GM23338 (cell line): Measurements from ENCODE around the gene THOP1. TPM values are rescaled to one million over a fixed set of nuclear protein-coding genes. Genes with fewer than 3 reads are reported as not detected.

ENCODE experiments used
- ATAC-seq: fragments of 200-7000 bp; cut with Tn5 transposase; 3 replicates; pipeline ENCODE4 v1.9.1; 2020
- DNase-seq: peaks from one replicate; pipeline ENCODE4 v3.0.0-alpha.2; 2015; ENCODE audit warnings: low spot score
- H2AFZ ChIP-seq: fragments of 200-600 bp; sonication (generic); 2 replicates; pipeline ENCODE4 v1.8.0; 2016; ENCODE audit warnings: antibody characterized with exemption, mild to moderate bottlenecking, moderate library complexity
- H3F3A ChIP-seq: fragments of 200-600 bp; sonication (generic); replicated peaks from 2 replicates; pipeline ENCODE4 v1.8.0; 2017; ENCODE audit warnings: antibody characterized with exemption, mixed run types, low read depth
- H3K27ac ChIP-seq: fragments of 200-600 bp; sonication (generic); 2 replicates; pipeline ENCODE4 v1.6.1; 2016; ENCODE audit warnings: low read depth
- H3K27me3 ChIP-seq: fragments of 200-600 bp; sonication (generic); 2 replicates; pipeline ENCODE4 v1.8.0; 2016; ENCODE audit warnings: mild to moderate bottlenecking, mixed run types, moderate library complexity; ENCODE audit not compliant: insufficient read depth
- H3K36me3 ChIP-seq: fragments of 200-600 bp; sonication (generic); 2 replicates; pipeline ENCODE4 v1.8.0; 2016; ENCODE audit warnings: mild to moderate bottlenecking; ENCODE audit not compliant: insufficient read depth
- H3K4me1 ChIP-seq: fragments of 200-600 bp; sonication (generic); 2 replicates; pipeline ENCODE4 v1.8.0; 2016; ENCODE audit warnings: mild to moderate bottlenecking, moderate library complexity; ENCODE audit not compliant: insufficient read depth
- H3K4me2 ChIP-seq: fragments of 200-600 bp; sonication (generic); 2 replicates; pipeline ENCODE4 v1.7.1; 2017; ENCODE audit warnings: mixed run types
- H3K4me3 ChIP-seq: fragments of 200-600 bp; sonication (generic); 2 replicates; pipeline ENCODE4 v1.6.1; 2016; ENCODE audit warnings: mixed run types
- H3K79me2 ChIP-seq: fragments of 200-600 bp; sonication (generic); replicated peaks from 2 replicates; pipeline ENCODE4 v1.8.0; 2017; ENCODE audit warnings: mild to moderate bottlenecking; ENCODE audit not compliant: insufficient read depth
- H3K9me2 ChIP-seq: fragments of 200-600 bp; sonication (generic); 2 replicates; pipeline ENCODE4 v1.8.0; 2017; ENCODE audit not compliant: insufficient read depth
- H4K20me1 ChIP-seq: fragments of 200-600 bp; sonication (generic); replicated peaks from 2 replicates; pipeline ENCODE4 v1.8.0; 2017; ENCODE audit warnings: mild to moderate bottlenecking; ENCODE audit not compliant: insufficient read depth
- H3K27ac Mint-ChIP-seq: 2 replicates; pipeline ENCODE4 v1.8.0; 2020; ENCODE audit warnings: inconsistent platforms, mild to moderate bottlenecking, moderate library complexity, mixed read lengths
- H3K27me3 Mint-ChIP-seq: 3 replicates; pipeline ENCODE4 v1.8.0; 2022; ENCODE audit warnings: low read depth, mild to moderate bottlenecking, moderate library complexity, mixed read lengths, inconsistent platforms; ENCODE audit not compliant: insufficient read depth, poor library complexity
- H3K36me3 Mint-ChIP-seq: 3 replicates; pipeline ENCODE4 v1.8.0; 2021; ENCODE audit warnings: low read depth, mild to moderate bottlenecking, inconsistent platforms, moderate library complexity, mixed read lengths
- H3K4me1 Mint-ChIP-seq: 3 replicates; pipeline ENCODE4 v1.8.0; 2020; ENCODE audit warnings: mild to moderate bottlenecking, inconsistent platforms, mixed read lengths
- H3K4me3 Mint-ChIP-seq: 3 replicates; pipeline ENCODE4 v1.8.0; 2021; ENCODE audit warnings: moderate library complexity, mild to moderate bottlenecking, inconsistent platforms, mixed read lengths
- H3K9me3 Mint-ChIP-seq: 3 replicates; pipeline ENCODE4 v1.8.0; 2020; ENCODE audit warnings: moderate library complexity, mild to moderate bottlenecking, inconsistent platforms, mixed read lengths
- CREB1 ChIP-seq: fragments of 250-450 bp; sonication (Bioruptor Pico); IDR thresholded peaks from 2 replicates; pipeline ENCODE4 v1.5.0; 2020; ENCODE audit warnings: low read depth, mild to moderate bottlenecking, moderate library complexity
- CTCF ChIP-seq, 2 experiments: fragments of 200-600 bp in 1 of 2; sonication (generic) in 1 of 2; conservative IDR thresholded peaks; 2 replicates each; pipeline versions ENCODE4 v1.5.1 to v1.6.1; 2016 to 2017; ENCODE audit warnings: antibody characterized with exemption in 2 of 2, low read depth in 2 of 2, mild to moderate bottlenecking in 2 of 2, moderate library complexity in 1 of 2
- ETS1 ChIP-seq: IDR thresholded peaks from 2 replicates; pipeline ENCODE4 v1.6.1; 2016; ENCODE audit warnings: antibody characterized with exemption
- EZH2 ChIP-seq: fragments of 200-600 bp; sonication (generic); IDR thresholded peaks from one replicate; pipeline ENCODE4 v1.8.0; 2017; ENCODE audit warnings: antibody characterized with exemption, mild to moderate bottlenecking, low read depth; ENCODE audit not compliant: unreplicated experiment
- EZH2phosphoT487 ChIP-seq: fragments of 200-600 bp; sonication (generic); IDR thresholded peaks from one replicate; pipeline ENCODE4 v1.8.1; 2018; ENCODE audit warnings: antibody characterized with exemption; ENCODE audit not compliant: unreplicated experiment
- JUNB ChIP-seq: IDR thresholded peaks from one replicate; pipeline ENCODE4 v1.6.1; 2016; ENCODE audit warnings: antibody characterized with exemption; ENCODE audit not compliant: unreplicated experiment
- NANOG ChIP-seq: IDR thresholded peaks from 2 replicates; pipeline ENCODE4 v1.6.1; 2016; ENCODE audit warnings: antibody characterized with exemption, borderline replicate concordance
- POLR2AphosphoS5 ChIP-seq: IDR thresholded peaks from 2 replicates; pipeline ENCODE4 v1.6.1; 2016; ENCODE audit warnings: antibody characterized with exemption, low read depth
- REST ChIP-seq: IDR thresholded peaks from one replicate; pipeline ENCODE4 v1.6.1; 2018; ENCODE audit warnings: antibody characterized with exemption; ENCODE audit not compliant: unreplicated experiment
- STAT1 ChIP-seq: IDR thresholded peaks from one replicate; pipeline ENCODE4 v1.6.1; 2016; ENCODE audit warnings: antibody characterized with exemption; ENCODE audit not compliant: unreplicated experiment
- ZNF114 ChIP-seq: fragments of 250-450 bp; sonication (Bioruptor Pico); IDR thresholded peaks from 2 replicates; pipeline ENCODE4 v1.5.0; 2020; ENCODE audit warnings: mild to moderate bottlenecking, moderate library complexity
- ZNF331 ChIP-seq: fragments of 250-450 bp; sonication (Bioruptor Pico); IDR thresholded peaks from 2 replicates; pipeline ENCODE4 v1.5.0; 2020; ENCODE audit warnings: low read depth, mild to moderate bottlenecking, moderate library complexity
- ZNF462 ChIP-seq: fragments of 250-450 bp; sonication (Bioruptor Pico); IDR thresholded peaks from 2 replicates; pipeline ENCODE4 v1.5.0; 2020; ENCODE audit warnings: mild to moderate bottlenecking, moderate library complexity
- polyA plus RNA-seq: library from polyadenylated mRNA; unstranded; fragments of >200 nt; fragmentation: Nextera tagmentation; extraction: Ambion mirVana; gene quantifications from 2 replicates; pipeline ENCODE4 v1.2.1, GENCODE V29; 2016
- total RNA-seq: library from RNA; depleted of rRNA; stranded (reverse); fragments of >200 nt; shearing (Covaris generic); gene quantifications from 2 replicates; pipeline ENCODE4 v1.2.3, GENCODE V29; 2014

The THOP1 gene
- total and polyA plus RNA-seq, 2 experiments from 2014 or later, result 110 to 229 TPM

GRCh38 chr19:2756921-2757881 lies 28.1 kb upstream of the THOP1 start:
- no peak for DNase-seq
- no peak overlapping the region for H3K27ac Mint-ChIP-seq
- H3K9me3 Mint-ChIP-seq, result no peaks in the 10 kb centered on the region
- Histone ChIP-seq H3K27ac (no peak overlapping the region), H2AFZ (no peak overlapping the region), H3K4me3 (no peak overlapping the region), H3K9me2 (no peaks in the 10 kb centered on the region), H4K20me1 (no peaks in the 10 kb centered on the region; the same call in 1 of the 2 replicates), H3F3A (no peaks in the 10 kb centered on the region), H3K79me2 (no peaks in the 10 kb centered on the region), H3K27me3 (no peaks in the 10 kb centered on the region), H3K4me1 (no peaks in the 10 kb centered on the region), H3K36me3 (peaks cover 6% of the 10 kb centered on the region), H3K4me2 (no peak overlapping the region)
- no peaks in the 10 kb centered on the region for H3K4me1 Mint-ChIP-seq
- peaks cover 64% of the 10 kb centered on the region for H3K36me3 Mint-ChIP-seq
- TF ChIP-seq CREB1 (CRISPR knock-in tag) (no peak), REST (no peak), ZNF114 (CRISPR knock-in tag) (no peak), NANOG (no peak), ZNF331 (no peak), STAT1 (no peak), JUNB (no peak), EZH2 (no peak), CTCF (conservative IDR thresholded peaks at IDR 0.05; ENCODE audit: low read depth in 2 of 2) (no peak), ETS1 (no peak), EZH2phosphoT487 (no peak), ZNF462 (CRISPR knock-in tag) (no peak), POLR2AphosphoS5 (no peak)
- no peak for ATAC-seq
- no peak overlapping the region for H3K4me3 Mint-ChIP-seq
- H3K27me3 Mint-ChIP-seq, result peaks cover 11% of the 10 kb centered on the region
